Measurements from ENCODE around the gene IFRD1.

GRCh38 chr7:112431803-112432202 is 18.5 kb upstream of the IFRD1 start:
- TF ChIP-seq EZH2 (IDR thresholded peaks at IDR 0.05; ENCODE audit: borderline replicate concordance, low read length) (no peak), CTCF (conservative IDR thresholded peaks at IDR 0.05 in 1 of 2, IDR thresholded peaks at IDR 0.05 in 1 of 2; ENCODE audit: extremely low read depth in 1 of 2, insufficient read depth in 1 of 2, low read depth in 1 of 2, low read length in 2 of 2) (no peak)
